Measurements from ENCODE around the gene ELMO1.

ELMO1 gene

GRCh38 chr7:37337522-37337921, 111.1 kb downstream of the ELMO1 start:
- Histone ChIP-seq H3K27me3 (no peaks in the 10 kb centered on the region), H3K4me3 (no peak overlapping the region), H3K4me1 (peaks cover 0 to 6% (median 2%) of the 10 kb centered on the region in 4 donors), H3K9me3 (no peaks in the 10 kb centered on the region), H3K36me3 (no peaks in the 10 kb centered on the region), H3K27ac (no peak overlapping the region)
- no peak for DNase-seq
- no peak for TF ChIP-seq CTCF (IDR thresholded peaks at IDR 0.05)
- intact Hi-C loops (cut with DNase I; ENCODE audit: low total_unique reads), result no loop called here

- Histone ChIP-seq H3K4me3 (no peak overlapping the region), H3K27me3 (no peaks in the 10 kb centered on the region), H3K27ac (no peak overlapping the region), H3K9me3 (no peaks in the 10 kb centered on the region), H3K4me1 (peaks cover 0 to 10% (median 4%) of the 10 kb centered on the region in 4 donors), H3K36me3 (no peaks in the 10 kb centered on the region)
- DNase-seq, result no peak
- TF ChIP-seq CTCF (IDR thresholded peaks at IDR 0.05), result no peak
- intact Hi-C loops (cut with DNase I; ENCODE audit: low total_unique reads), result no loop called here
Observed at GRCh38 chr7:37336259-37336658, 112.4 kb downstream of the ELMO1 start.

- no peaks in the 10 kb centered on the region for H3K27me3 ChIP-seq
- no peak overlapping the region for H3K4me3 ChIP-seq
- TF ChIP-seq CTCF (IDR thresholded peaks at IDR 0.05), result no peak
- DNase-seq, result no peak
- no peaks in the 10 kb centered on the region for H3K9me3 ChIP-seq
- H3K27ac ChIP-seq, result no peak overlapping the region
- H3K36me3 ChIP-seq, result no peaks in the 10 kb centered on the region
- intact Hi-C loops (cut with DNase I; ENCODE audit: low total_unique reads), result no loop called here
- peaks cover 0 to 10% (median 4%) of the 10 kb centered on the region in 4 donors for H3K4me1 ChIP-seq
Observed at GRCh38 chr7:37333075-37333474, 115.6 kb downstream of the ELMO1 start.

GRCh38 chr7:37332243-37333016, 116.2 kb downstream of the ELMO1 start:
- H3K27me3 ChIP-seq, result no peaks in the 10 kb centered on the region
- H3K27ac ChIP-seq, result peak overlapping the region in 1 of 2 donors; percentile 33
- DNase-seq, result no peak
- intact Hi-C loops (cut with DNase I; ENCODE audit: low total_unique reads), result no loop called here
- no peaks in the 10 kb centered on the region for H3K36me3 ChIP-seq
- no peaks in the 10 kb centered on the region for H3K9me3 ChIP-seq
- peaks cover 0 to 10% (median 4%) of the 10 kb centered on the region in 4 donors for H3K4me1 ChIP-seq
- no peak overlapping the region for H3K4me3 ChIP-seq
- TF ChIP-seq CTCF (IDR thresholded peaks at IDR 0.05), result no peak

- TF ChIP-seq CTCF (IDR thresholded peaks at IDR 0.05), result no peak
- no peaks in the 10 kb centered on the region for H3K9me3 ChIP-seq
- H3K4me3 ChIP-seq, result no peak overlapping the region
- no peaks in the 10 kb centered on the region for H3K36me3 ChIP-seq
- H3K27ac ChIP-seq, result no peak overlapping the region
- no peaks in the 10 kb centered on the region for H3K27me3 ChIP-seq
- intact Hi-C loops (cut with DNase I; ENCODE audit: low total_unique reads), result no loop called here
- H3K4me1 ChIP-seq, result peaks cover 0 to 10% (median 4%) of the 10 kb centered on the region in 4 donors
- no peak for DNase-seq
Observed at GRCh38 chr7:37330775-37331174, 117.9 kb downstream of the ELMO1 start.

All from tibial artery (tissue), 4 donors.